Measurements from ENCODE around the gene PPP3R1.

PPP3R1 gene

DNA sequence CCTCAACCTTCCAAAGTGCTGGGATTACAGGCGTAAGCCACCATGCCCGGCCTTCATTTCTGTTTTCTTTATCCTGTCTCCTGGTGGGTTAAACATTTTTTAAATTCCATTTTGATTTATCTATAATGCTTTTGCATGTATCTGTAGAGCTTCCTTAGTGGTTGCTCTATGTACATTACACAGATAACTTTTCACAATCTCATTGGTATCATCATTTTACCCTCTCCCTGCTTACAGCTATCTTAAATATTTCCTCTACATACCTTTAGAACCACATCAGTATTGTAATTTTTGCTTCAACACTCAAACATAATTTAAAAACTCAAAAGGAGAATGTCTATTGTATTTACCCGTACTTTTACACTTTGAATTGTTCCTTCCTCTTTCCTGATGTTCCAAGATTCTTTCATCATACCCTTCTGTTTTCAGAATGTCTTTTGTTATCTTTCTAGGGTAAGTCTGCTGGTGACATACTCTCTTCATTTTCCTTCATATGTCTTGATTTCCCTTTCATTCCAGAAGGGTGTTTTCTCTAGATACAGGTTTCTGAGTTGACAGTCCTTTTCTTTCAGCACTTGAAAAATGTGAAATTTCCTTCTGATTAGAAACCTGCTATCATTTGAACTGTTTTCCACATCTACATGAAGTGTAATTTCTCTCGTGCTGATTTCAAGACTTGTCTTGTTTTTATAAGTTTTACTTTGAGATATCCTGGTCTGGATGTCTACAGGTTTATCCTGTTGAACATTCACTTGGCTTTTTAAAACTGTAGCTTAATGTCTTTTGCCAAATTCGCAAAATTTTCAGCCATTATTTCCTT lies 21.9 kb downstream of the PPP3R1 start:
- peak in 2 of 4 experiments; percentile 46 to 47 for DNase-seq

DNA sequence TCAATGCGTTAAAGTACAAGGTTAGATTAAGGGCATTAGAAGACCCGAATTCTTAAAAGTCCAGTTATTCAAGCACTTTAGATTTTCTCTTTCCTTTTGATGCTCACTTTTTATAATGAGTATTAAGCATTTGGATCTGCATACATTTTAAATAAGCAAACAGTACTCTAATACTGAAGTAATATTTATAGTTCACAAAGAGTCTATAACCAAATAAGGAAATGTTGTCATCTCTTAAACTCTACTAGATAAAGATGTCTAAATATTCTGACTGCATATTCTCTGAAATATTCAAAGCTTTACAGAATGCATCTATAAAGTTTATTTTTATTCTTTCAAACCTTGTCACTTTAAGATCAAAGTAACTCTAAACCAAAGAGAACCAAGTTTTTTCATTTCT lies 25.5 kb downstream of the PPP3R1 start:
- no peak for DNase-seq

DNA sequence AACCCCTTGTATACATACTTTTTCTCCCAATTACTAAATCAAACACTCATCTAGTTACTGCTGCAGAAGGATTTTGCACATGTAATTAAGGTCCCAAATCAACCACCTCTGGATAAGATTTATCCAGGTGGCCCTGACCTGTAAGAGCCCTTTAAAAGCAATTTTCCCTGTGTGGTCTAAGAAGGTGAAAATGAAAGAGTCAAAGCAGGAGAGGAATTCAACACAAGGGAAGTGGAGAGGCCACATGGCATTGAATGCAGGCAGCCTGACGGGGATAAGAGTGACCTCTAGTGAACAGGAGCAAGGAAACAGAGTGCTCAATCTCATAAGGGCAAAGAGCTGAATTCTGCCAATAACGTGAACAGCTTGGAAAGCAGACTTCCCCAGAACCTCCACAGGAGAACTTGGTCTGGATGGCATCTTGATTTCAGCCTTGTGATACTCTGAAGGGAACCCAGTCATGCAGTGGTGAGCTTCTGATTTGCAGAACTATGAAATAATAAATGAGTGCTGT lies 27.2 kb downstream of the PPP3R1 start:
- DNase-seq, result peak; percentile 74 to 83 (median 78)

DNA sequence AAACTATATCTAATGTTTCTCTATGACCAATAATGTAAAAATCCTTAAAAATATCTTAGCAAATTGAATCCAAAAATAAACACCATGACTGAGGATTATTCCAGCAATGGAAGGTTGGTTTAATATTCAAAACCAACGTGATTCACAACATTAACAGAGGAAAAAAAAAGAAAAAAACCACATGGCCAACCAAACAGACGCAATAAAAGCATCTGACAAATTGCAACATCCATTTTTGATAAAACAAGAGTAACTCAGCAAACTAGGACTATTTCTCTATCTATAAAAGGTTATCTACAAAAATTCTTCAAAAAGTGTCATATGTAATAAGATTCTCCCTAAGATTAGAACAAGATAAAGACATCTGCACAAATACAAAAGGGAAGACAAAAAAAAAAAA lies 28.9 kb downstream of the PPP3R1 start:
- DNase-seq, result peak in 2 of 4 experiments; percentile 26 to 46

DNA sequence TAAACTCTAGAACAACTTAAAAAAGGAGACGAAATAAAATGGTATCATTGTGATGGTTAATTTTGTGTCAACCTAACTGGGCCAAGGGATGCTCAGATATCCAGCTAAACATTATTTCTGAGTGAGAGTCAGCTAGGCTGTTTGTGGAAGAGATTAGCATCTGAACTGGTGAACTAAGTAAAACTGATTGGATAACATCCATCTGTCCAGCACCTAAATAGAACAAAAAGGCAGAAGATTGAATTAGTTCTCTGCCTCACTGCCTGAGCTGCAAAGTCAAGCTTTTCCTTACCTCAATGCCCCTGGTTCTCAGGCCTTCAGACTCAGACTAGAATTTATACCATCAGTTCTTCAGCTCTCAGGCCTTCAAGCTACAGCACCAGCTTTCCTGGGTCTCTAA lies 30.0 kb downstream of the PPP3R1 start:
- DNase-seq, result no peak

DNA sequence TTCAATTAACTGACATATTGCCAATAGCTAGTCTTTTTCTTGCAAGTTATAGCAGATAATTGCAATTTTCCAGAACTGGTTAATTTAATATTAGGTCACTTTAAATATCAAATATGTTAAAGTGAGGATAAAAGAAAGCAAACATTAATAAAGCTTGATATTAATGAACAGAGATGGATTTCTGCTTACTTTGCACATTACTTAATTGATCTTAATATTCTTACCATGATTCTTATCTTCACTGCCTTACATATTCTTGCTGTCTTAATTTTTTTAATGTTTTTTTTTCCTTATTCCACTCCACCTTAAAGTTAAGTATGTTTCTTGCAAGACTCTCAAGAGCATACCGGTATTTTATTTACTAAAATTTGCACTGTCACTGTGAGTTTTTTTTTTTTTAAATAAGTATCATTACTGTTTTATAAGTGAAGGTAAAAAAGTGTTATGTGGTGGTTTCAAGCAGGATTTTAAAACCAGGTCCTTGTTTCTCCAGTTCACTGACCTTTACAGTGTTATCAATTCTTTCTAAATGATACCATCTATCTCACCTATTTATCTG lies 33.9 kb downstream of the PPP3R1 start:
- no peak for DNase-seq

DNA sequence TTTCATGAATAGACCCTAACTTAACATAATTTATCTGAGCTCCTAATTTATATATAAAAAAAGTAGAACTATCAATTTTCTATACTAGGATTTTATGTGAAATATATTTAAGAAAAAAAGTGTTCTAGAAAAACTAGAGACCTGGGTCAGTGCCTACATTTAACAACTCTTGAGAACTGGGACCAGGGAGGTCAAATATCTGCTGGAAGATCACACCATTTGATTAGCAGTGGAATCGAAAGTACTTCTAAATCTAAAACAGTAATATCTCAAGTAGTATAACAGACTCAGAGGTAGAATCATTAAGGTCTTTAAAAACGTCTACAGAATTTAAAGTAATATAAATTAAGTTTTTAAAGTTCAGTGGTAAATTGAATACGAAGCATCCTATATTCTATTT lies 34.6 kb downstream of the PPP3R1 start:
- DNase-seq, result no peak

DNA sequence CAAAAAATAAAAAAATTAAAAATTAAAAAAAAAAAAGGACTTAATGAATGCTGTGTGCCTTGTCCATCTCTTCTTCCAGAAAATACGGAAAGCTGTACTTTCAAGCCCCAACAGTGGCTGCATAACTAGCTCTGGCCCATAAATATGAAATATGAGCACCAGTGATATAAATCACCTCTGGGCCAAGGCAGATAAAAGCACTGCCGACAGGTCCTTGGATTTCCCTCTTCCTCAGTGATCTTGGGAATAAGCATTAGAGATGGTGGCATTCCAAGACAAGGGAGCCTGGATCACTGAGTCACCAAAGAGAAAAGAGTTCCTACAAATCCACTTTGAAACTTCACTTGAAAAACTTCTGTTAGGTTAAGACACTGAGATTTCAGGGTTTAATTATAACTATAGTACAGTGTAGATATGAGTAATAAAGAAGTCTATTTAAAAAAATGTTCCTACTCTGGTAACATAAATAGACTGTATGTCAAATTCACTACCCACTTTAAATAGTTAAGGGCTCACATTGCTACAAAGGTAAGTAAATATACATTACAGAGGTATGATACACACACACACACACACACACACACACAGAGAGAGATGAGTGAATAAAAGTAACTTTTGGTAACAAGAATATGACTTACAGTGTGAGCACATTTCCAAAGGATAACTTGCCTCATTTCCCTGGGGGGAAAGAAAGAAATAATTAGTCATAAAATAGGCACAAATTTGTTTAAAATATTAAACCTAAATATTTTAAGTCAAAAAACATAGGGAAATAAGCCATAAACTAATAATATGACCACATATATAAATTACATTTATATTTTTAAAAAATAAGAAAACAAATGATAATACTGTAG lies 35.6 kb downstream of the PPP3R1 start:
- DNase-seq, result no peak

DNA sequence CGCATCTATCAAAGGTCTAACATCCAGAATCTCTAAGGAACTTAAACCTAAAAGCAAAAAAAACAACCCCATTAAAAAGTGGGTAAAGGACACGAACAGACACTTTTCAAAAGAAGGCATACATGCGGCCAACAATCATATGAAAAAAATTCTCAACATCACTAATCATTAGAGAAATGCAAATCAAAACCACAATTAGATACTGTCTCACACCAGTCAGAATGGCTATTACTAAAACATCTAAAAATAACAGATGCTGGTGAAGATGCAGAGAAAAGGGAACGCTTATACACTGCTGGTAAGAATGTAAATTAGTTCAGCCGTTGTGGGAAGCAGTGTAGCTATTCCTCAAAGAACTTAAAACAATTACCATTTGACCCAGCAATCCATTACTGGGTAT lies 38.0 kb downstream of the PPP3R1 start:
- DNase-seq, result no peak

DNA sequence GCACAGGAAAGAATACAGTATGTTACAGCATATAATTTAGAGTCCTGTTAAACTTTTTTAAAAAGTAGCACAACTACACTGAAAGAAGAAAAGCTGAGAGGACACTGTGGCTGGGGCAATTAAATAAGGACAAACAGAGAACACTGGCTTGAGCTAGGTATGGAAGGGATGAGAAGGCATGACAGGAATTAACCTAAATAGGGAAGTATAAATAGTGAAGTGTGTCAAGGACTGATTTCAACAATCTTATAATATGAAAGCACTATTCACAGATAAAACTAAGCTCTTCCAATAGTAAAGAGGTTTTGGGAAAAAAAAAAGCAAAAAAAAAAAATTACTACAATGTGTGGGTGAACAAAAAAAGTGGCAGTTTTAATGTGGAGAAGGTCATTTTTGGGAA lies 45.5 kb downstream of the PPP3R1 start:
- peak in 2 of 4 experiments; percentile 44 to 49 for DNase-seq

DNA sequence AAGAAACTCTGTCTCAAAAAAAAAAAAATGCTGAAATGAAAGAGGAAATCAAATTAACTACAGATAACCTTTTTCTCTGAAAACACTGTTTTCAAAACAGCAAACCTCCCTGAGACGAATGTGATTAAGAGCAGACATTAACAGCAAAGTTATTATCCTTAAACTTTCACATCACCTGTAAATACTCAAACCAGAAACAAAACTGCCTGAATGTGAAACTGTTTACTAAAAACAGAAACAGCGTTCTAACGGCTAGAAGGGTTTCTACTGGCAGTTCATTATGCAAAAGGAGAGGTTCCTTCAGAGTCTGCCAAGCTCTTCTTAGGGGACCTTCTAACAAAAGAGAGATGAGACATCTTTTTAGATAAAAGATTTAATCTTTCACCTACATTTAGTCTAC lies 48.7 kb downstream of the PPP3R1 start:
- DNase-seq, result no peak

DNA sequence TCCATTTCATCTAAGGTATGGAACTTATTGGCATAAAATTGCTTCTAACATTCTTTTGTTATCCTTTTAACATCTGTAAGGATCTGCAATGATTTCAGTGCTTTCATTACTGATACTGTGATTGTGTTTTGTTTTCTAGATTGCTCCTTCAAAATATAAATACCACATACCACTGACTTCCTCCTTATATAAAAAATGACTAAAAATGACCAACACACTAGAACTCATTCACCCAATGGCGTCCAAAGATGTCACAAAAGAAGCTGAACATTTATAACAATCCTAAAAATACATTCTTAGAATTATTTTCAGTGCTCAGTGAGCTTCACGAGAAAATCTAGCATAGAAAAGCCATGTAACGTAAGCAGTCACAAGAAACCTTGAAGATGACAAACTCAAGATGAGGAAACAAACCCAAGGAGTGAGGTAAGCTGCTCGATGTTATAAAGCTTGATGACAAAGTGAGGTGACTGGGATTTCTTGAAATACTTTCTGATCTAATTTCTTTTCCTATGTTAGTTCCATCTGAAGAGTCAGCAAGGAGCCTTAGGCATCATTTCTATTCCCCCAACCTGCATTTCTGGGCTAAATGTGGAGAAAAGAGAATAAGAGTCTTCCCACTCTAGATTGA lies 52.1 kb downstream of the PPP3R1 start:
- peak; percentile 46 to 84 (median 63) for DNase-seq

DNA sequence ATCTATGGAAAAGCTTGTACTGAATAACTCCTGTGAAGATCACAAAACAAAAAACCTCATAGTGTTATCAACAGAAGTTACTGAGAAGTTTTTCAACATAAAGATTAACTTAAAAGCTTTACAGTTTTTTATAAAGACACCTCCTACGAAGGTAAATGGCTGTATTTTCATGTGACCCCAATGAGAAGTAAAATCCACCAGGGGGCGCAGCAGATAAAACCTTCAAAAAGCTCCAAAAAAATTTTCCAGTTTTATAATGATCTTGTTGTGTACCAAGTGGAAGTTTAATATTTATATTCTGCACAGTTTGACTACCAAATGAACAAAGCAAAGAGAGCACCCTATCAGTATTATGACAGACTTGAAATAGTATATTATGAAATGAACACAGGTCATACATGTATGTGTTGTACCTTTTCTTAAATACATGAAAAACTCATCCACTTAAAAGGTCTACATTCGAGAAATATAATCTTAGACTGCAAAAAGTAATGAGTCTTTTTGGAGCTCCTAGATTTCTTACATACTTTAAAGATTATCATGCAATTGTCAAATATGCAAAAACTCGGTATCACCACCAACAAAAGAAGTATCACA lies 56.1 kb downstream of the PPP3R1 start:
- peak; percentile 28 to 63 (median 42) for DNase-seq

DNA sequence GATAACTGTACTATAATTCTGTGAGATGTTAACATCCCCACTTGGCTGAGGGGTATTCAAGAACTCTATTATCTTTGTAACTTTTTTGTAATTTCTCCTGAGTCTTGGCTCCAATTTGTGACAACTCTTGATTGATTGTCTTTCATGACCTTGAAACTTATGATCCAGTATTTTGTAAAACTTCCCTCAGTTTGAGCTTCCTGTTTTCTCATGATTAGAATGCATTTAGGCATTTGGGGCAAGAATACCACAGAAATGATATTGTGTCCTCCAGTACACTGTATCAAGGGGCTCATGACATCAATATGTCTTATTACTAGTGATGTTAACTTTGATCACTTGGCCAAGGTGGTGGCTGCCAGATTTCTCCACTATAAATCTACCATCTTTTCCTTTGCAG lies 57.2 kb downstream of the PPP3R1 start:
- peak in 2 of 4 experiments; percentile 29 to 37 for DNase-seq

DNA sequence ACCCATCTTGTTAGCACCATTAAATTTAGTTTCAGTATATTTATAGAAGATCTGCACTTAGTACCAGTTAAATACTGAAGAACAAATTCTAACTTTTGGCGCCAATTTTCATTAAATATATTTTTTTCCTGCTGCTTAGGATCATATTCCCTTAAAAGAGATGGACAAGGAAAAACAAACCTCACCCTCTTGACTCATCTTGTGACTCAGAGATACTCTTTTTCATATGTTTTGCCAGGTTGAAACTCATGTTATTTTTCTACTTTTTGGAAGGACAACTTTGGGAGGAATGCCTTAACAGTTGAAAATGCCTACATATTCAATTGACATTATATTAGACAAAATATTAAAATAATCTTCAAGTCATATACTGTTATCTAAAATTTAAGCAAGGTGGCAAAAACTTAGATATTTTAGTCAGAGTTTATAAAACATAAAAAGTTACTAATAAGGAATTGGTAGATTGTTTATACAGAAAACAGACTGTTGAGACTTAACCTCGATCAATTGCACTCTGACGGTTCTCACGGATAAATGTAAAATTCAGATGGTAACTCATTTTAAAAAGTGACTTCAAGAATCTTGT lies 58.5 kb downstream of the PPP3R1 start:
- no peak for DNase-seq

DNA sequence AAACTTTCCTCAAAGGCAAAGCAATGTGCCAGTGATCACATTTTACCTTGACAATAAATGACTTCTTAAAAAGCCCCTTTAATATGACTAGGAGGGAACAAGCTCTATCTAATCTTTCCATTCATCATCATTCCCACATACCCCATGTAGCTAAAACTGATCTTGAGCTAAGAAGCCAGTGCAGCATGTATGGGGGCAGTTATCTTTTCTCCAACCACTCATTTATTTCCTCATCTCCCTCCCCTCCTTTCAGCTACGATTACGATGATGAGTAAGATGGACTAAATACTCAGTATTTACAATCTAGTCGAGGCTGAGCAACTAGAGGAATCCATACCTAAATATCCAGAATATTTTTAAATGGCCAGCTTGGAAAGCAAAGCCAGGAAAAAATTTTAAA lies 59.2 kb downstream of the PPP3R1 start:
- DNase-seq, result no peak

DNA sequence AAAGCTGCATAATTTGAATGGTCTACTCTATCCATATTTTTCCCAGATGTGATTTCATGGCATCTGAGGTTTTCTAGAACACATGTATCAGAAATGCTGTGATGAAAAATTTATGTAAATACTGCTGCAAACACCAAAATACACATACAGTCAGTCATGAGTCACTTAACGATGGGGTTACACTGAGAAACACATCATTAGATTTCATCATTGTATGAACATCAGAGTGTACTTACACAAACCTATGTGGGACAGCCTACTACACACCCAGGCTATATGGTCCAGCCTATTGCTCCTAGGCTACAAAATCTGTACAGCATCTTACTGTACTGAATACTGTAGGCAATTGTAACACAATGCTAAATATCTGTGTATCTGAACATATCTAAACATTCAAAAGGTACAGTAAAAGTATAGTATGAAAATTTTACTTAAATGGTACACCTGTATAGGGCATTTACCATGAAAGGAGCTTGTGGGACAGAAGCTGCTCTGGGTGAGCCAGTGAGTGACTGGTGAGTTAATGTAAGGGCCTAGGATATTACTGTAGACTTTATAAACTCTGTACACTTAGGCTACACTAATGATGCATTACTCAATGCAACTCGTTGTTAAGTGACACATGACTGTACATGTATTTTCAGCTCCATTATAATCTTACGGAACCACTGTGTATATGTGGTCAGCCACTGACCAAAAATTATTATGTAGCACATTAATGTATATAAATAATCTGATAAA lies 61.2 kb downstream of the PPP3R1 start:
- DNase-seq, result peak in 2 of 4 experiments; percentile 39 to 55

DNA sequence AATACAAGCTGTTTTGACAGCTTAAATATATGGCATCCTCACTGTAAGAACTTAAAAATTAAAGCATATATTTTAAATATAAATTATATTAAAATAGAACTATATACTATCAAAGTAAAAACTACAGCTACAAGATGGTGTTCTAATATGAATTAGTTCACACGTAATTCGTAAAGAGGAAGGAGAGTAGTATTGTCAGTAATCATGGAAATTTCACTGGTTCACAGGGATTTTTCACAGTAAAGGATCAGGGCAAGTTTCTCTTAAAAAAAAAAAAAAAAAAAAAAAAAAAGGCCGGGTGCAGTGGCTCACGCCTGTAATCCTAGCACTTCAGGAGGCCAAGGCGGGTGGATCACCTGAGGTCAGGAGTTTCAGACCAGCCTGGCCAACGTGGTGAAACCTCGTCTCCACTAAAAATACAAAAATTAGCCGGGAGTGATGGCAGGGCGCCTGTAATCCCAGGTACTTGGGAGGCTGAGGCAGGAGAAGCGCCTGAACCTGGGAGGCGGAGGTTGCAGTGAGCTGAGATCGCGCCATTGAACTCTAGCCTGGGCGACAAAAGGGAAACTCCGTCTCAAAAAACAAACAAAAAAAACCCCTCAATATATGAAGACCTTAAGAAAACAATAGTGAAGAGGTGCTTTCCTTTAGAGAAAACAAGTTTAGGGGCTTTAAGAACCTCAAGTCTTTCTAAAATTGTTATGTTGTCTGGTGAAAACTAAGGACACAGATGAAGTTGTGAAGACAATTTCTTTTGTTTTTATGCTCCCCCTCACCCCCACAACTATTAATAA lies 62.1 kb downstream of the PPP3R1 start:
- DNase-seq, result no peak

DNA sequence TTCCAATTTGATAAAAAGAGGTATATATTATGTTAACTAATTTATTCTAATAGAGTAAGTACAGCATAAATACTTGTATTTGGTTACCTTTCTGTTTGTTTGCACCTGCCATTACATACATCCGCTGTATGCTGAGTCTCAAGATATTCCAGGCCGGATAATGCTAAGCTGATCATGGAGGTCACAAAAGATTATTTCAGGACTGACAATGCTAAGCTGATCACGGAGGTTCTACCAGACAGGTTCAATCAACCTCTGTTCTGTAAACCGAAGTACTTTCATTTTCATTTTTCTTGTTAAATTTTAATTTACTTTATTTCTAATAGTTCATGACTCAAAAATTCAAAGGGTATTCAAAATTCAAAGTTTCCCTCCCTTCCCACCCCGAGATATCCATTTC lies 63.5 kb downstream of the PPP3R1 start:
- DNase-seq, result no peak

DNA sequence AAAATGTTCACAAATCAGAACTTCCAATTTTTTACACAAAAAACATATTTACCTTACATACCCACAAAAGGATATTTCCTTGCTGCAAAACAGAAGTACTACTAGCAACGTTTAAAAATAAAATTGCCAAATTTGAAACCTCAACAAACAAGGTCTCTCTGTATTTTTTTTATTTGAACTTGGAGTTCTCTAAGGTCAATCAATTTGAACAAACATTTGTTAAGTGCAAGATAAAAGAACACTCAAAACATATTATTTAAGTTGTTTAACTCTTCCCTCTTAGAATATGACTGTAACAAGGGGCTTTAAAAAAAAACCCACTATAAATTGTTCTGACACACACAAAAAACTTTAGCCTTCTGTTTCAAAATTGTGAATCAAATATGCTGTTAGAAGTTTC lies 65.0 kb downstream of the PPP3R1 start:
- DNase-seq, result no peak
